ENCODE measurements around the gene STUB1. TPM values are rescaled to one million over a fixed set of nuclear protein-coding genes. Genes with fewer than 3 reads are reported as not detected.

Gene STUB1
- total RNA-seq, 2 donors from 2014 or later = 135 to 186 TPM

- Histone ChIP-seq H3K4me1 (peaks cover 0 to 59% of the 10 kb centered on the region in 2 donors), H3K27ac (no peak overlapping the region), H3K36me3 (peaks cover 29% of the 10 kb centered on the region), H3K27me3 (no peaks in the 10 kb centered on the region), H3K9me3 (no peaks in the 10 kb centered on the region), H3K4me3 (peak overlapping the region in 1 of 2 donors; percentile 67)
- no peak for DNase-seq (ENCODE audit: low spot score)
- no peak for TF ChIP-seq CTCF (IDR thresholded peaks at IDR 0.05)
These were observed 2.5 kb downstream of the STUB1 start for GRCh38 chr16:682493-683395.

- no peaks in the 10 kb centered on the region for H3K9me3 ChIP-seq
- peak overlapping the region; percentile 21 to 80 for H3K27ac ChIP-seq
- peak overlapping the region; percentile 54 to 67 for H3K4me3 ChIP-seq
- H3K36me3 ChIP-seq = peaks cover 29% of the 10 kb centered on the region
- DNase-seq (ENCODE audit: low spot score) = no peak
- H3K27me3 ChIP-seq = no peaks in the 10 kb centered on the region
- TF ChIP-seq CTCF (IDR thresholded peaks at IDR 0.05) = no peak
- H3K4me1 ChIP-seq = peaks cover 0 to 60% of the 10 kb centered on the region in 2 donors
These were observed 3.3 kb downstream of the STUB1 start for GRCh38 chr16:683396-684070.

GRCh38 chr16:684071-684794 is 4.0 kb downstream of the STUB1 start, which contains the start of gene JMJD8:
Gene JMJD8, minus strand, starts transcription at chr16:684334. Its CDS starts 15 bp downstream, at chr16:684319.
- H3K4me3 ChIP-seq = peak within 1 kb of the TSS; percentile 54 to 67
- no peaks in the 10 kb centered on the region for H3K9me3 ChIP-seq
- H3K36me3 ChIP-seq = peaks cover 29% of the 10 kb centered on the region
- TF ChIP-seq CTCF (IDR thresholded peaks at IDR 0.05) = no peak
- peak; percentile 96 for DNase-seq (ENCODE audit: low spot score)
- peak within 1 kb of the TSS; percentile 66 to 80 for H3K27ac ChIP-seq
- peaks cover 0 to 63% of the 10 kb centered on the region in 2 donors for H3K4me1 ChIP-seq
- no peaks in the 10 kb centered on the region for H3K27me3 ChIP-seq

- Histone ChIP-seq H3K36me3 (peaks cover 29% of the 10 kb centered on the region), H3K27ac (no peak overlapping the region), H3K9me3 (no peaks in the 10 kb centered on the region), H3K4me3 (peak overlapping the region in 1 of 2 donors; percentile 67), H3K27me3 (no peaks in the 10 kb centered on the region), H3K4me1 (peaks cover 0 to 65% of the 10 kb centered on the region in 2 donors)
- DNase-seq (ENCODE audit: low spot score) = no peak
- TF ChIP-seq CTCF (IDR thresholded peaks at IDR 0.05) = no peak
These were observed 4.9 kb downstream of the STUB1 start for GRCh38 chr16:684961-685696.

GRCh38 chr16:685967-686366 is 5.8 kb downstream of the STUB1 start:
- Histone ChIP-seq H3K9me3 (no peaks in the 10 kb centered on the region), H3K27ac (no peak overlapping the region), H3K4me1 (peaks cover 0 to 62% of the 10 kb centered on the region in 2 donors), H3K27me3 (no peaks in the 10 kb centered on the region), H3K36me3 (peaks cover 29% of the 10 kb centered on the region), H3K4me3 (no peak overlapping the region)
- peak in 1 of 2 donors; percentile 39 for TF ChIP-seq CTCF (IDR thresholded peaks at IDR 0.05)
- DNase-seq (ENCODE audit: low spot score) = no peak

Measured in right atrium auricular region (tissue), 2 donors.